Hepatocyte (in vitro differentiated cells): ENCODE measurements around the gene UGT1A4. TPM values are rescaled to one million over a fixed set of nuclear protein-coding genes. Genes with fewer than 3 reads are reported as not detected.

Experiments used
- DNase-seq: peaks from one replicate; pipeline ENCODE4 v3.0.0-alpha.2; 2016; ENCODE audit warnings: low spot score
- H2AFZ ChIP-seq: fragments of 200-600 bp; sonication (generic); 2 replicates; pipeline ENCODE4 v1.6.0; 2016; ENCODE audit warnings: antibody characterized with exemption, mild to moderate bottlenecking
- H3K27ac ChIP-seq: fragments of 200-600 bp; sonication (generic); 2 replicates; pipeline ENCODE4 v1.5.1; 2016; ENCODE audit warnings: mild to moderate bottlenecking
- H3K27me3 ChIP-seq: fragments of 200-600 bp; sonication (generic); 2 replicates; pipeline ENCODE4 v1.6.1; 2016
- H3K36me3 ChIP-seq: fragments of 200-600 bp; sonication (generic); replicated peaks from 2 replicates; pipeline ENCODE4 v1.5.1; 2016; ENCODE audit warnings: low read depth; ENCODE audit not compliant: insufficient read depth
- H3K4me1 ChIP-seq: fragments of 200-600 bp; sonication (generic); 2 replicates; pipeline ENCODE4 v1.5.1; 2016; ENCODE audit warnings: mild to moderate bottlenecking, moderate library complexity; ENCODE audit not compliant: insufficient read depth
- H3K4me2 ChIP-seq: fragments of 200-600 bp; sonication (generic); 2 replicates; pipeline ENCODE4 v1.6.0; 2016
- H3K4me3 ChIP-seq: fragments of 200-600 bp; sonication (generic); 2 replicates; pipeline ENCODE4 v1.5.1; 2016; ENCODE audit warnings: mild to moderate bottlenecking
- H3K79me2 ChIP-seq: fragments of 200-600 bp; sonication (generic); 2 replicates; pipeline ENCODE4 v1.6.0; 2017; ENCODE audit warnings: mild to moderate bottlenecking
- H3K9me2 ChIP-seq: fragments of 200-600 bp; sonication (generic); replicated peaks from 2 replicates; pipeline ENCODE4 v1.6.0; 2017; ENCODE audit warnings: mild to moderate bottlenecking; ENCODE audit not compliant: insufficient read depth
- H3K9me3 ChIP-seq: fragments of 200-600 bp; sonication (generic); 2 replicates; pipeline ENCODE4 v1.5.1; 2016; ENCODE audit warnings: low read depth, mild to moderate bottlenecking
- H4K20me1 ChIP-seq: fragments of 200-600 bp; sonication (generic); 2 replicates; pipeline ENCODE4 v1.6.0; 2016; ENCODE audit warnings: mild to moderate bottlenecking; ENCODE audit not compliant: insufficient read depth, poor library complexity, severe bottlenecking
- CTCF ChIP-seq: fragments of 200-600 bp; sonication (generic); IDR thresholded peaks from 2 replicates; pipeline ENCODE4 v1.5.1; 2016; ENCODE audit warnings: antibody characterized with exemption, mild to moderate bottlenecking; ENCODE audit not compliant: poor library complexity
- EZH2 ChIP-seq: fragments of 200-600 bp; sonication (generic); IDR thresholded peaks from 2 replicates; pipeline ENCODE4 v1.6.1; 2016; ENCODE audit warnings: antibody characterized with exemption, mild to moderate bottlenecking, borderline replicate concordance
- EZH2phosphoT487 ChIP-seq: fragments of 200-600 bp; sonication (generic); IDR thresholded peaks from one replicate; pipeline ENCODE4 v1.6.1; 2018; ENCODE audit warnings: antibody characterized with exemption, mild to moderate bottlenecking, low read depth, moderate library complexity; ENCODE audit not compliant: unreplicated experiment, severe bottlenecking
- WGBS: methylation state at CpG from one replicate; pipeline ENCODE4 v1.1.6; 2016; ENCODE audit warnings: low lambda C conversion rate; ENCODE audit errors: missing lambda C conversion rate; 5-methylcytosine and 5-hydroxymethylcytosine counted together
- polyA plus RNA-seq: library from polyadenylated mRNA; unstranded; fragments of >200 nt; fragmentation: Nextera tagmentation; extraction: Ambion mirVana; gene quantifications from 2 replicates; pipeline ENCODE4 v1.2.1, GENCODE V29; 2016
- total RNA-seq: library from RNA; depleted of rRNA; stranded (reverse); fragments of >200 nt; gene quantifications from 2 replicates; pipeline ENCODE4 v1.2.3, GENCODE V29; 2014

Gene UGT1A4
- total and polyA plus RNA-seq, 2 experiments from 2014 or later, result not detected

- Histone ChIP-seq H3K27ac (no peak overlapping the region), H3K4me1 (no peaks in the 10 kb centered on the region), H3K36me3 (no peaks in the 10 kb centered on the region), H3K79me2 (no peaks in the 10 kb centered on the region), H3K4me3 (no peak overlapping the region), H3K4me2 (no peak overlapping the region), H3K27me3 (no peaks in the 10 kb centered on the region), H2AFZ (no peak overlapping the region), H3K9me3 (no peaks in the 10 kb centered on the region), H3K9me2 (no peaks in the 10 kb centered on the region), H4K20me1 (no peaks in the 10 kb centered on the region)
- TF ChIP-seq CTCF, result no peak
- no peak for TF ChIP-seq EZH2
- TF ChIP-seq EZH2phosphoT487, result no peak
- WGBS, result 79% methylated on average over 10 of the region's 10 CpGs
- DNase-seq, result no peak
These were observed 10.4 kb upstream of the UGT1A4 start for GRCh38 chr2:233707940-233708644.

- H3K9me3 ChIP-seq, result no peaks in the 10 kb centered on the region
- no peak overlapping the region for H3K27ac ChIP-seq
These were observed 9.6 kb upstream of the UGT1A4 start for GRCh38 chr2:233708942-233709341.

GRCh38 chr2:233711312-233712008 is 7.1 kb upstream of the UGT1A4 start:
- H3K4me3 ChIP-seq, result no peak overlapping the region
- H3K27me3 ChIP-seq, result no peaks in the 10 kb centered on the region
- no peak overlapping the region for H3K4me2 ChIP-seq
- no peaks in the 10 kb centered on the region for H3K9me2 ChIP-seq
- no peaks in the 10 kb centered on the region for H4K20me1 ChIP-seq
- no peaks in the 10 kb centered on the region for H3K9me3 ChIP-seq
- no peaks in the 10 kb centered on the region for H3K79me2 ChIP-seq
- TF ChIP-seq CTCF (peak; percentile 86), EZH2 (no peak)
- no peak overlapping the region for H2AFZ ChIP-seq
- no peak overlapping the region for H3K27ac ChIP-seq
- H3K36me3 ChIP-seq, result no peaks in the 10 kb centered on the region
- peak; percentile 89 for DNase-seq
- H3K4me1 ChIP-seq, result no peaks in the 10 kb centered on the region
- 45% methylated on average over 11 of the region's 11 CpGs for WGBS

More at GRCh38 chr2:233708942-233709341, 9.6 kb upstream of the UGT1A4 start:
- DNase-seq, result no peak
- Histone ChIP-seq H3K4me3 (no peak overlapping the region), H2AFZ (no peak overlapping the region), H3K79me2 (no peaks in the 10 kb centered on the region), H3K4me1 (no peaks in the 10 kb centered on the region), H3K27me3 (no peaks in the 10 kb centered on the region), H4K20me1 (no peaks in the 10 kb centered on the region), H3K36me3 (no peaks in the 10 kb centered on the region), H3K4me2 (no peak overlapping the region), H3K9me2 (no peaks in the 10 kb centered on the region)
- WGBS, result 96% methylated on average over 5 of the region's 5 CpGs
- TF ChIP-seq CTCF, result no peak
